Neural crest cell (in vitro differentiated cells): ENCODE data around the gene GALNTL6. TPM values are rescaled to one million over a fixed set of nuclear protein-coding genes. Genes with fewer than 3 reads are reported as not detected.
A peak's percentile ranks its signal among the peaks of the same experiment; 100 is the strongest.
"Not testable (repeated sequence)": the region's sequence is repeated elsewhere in the genome, so short reads cannot be mapped to it uniquely, and the experiment has no call there.

Source experiments
- DNase-seq: peaks from one replicate; pipeline ENCODE4 v3.0.0; 2021; ENCODE audit warnings: low read depth, mixed read lengths, low spot score
- H3K27ac Mint-ChIP-seq: one replicate; pipeline ENCODE4 v1.8.0; 2021; ENCODE audit warnings: mild to moderate bottlenecking, mixed read lengths; ENCODE audit not compliant: unreplicated experiment
- H3K27me3 Mint-ChIP-seq: 2 replicates; pipeline ENCODE4 v1.8.0; 2021; ENCODE audit warnings: low read depth, mild to moderate bottlenecking, mixed read lengths
- H3K36me3 Mint-ChIP-seq: 2 replicates; pipeline ENCODE4 v1.8.0; 2021; ENCODE audit warnings: low read depth, mild to moderate bottlenecking, mixed read lengths
- H3K4me1 Mint-ChIP-seq: 2 replicates; pipeline ENCODE4 v1.8.0; 2021; ENCODE audit warnings: mixed read lengths
- H3K4me3 Mint-ChIP-seq: one replicate; pipeline ENCODE4 v1.8.0; 2021; ENCODE audit warnings: mild to moderate bottlenecking, mixed read lengths
- H3K9me3 Mint-ChIP-seq: 2 replicates; pipeline ENCODE4 v1.8.0; 2021; ENCODE audit warnings: mixed read lengths
- total RNA-seq: library from RNA; stranded (reverse); gene quantifications from 2 replicates; pipeline ENCODE4 v1.2.1, GENCODE V29; 2021
- TF ChIP-seq, protein P1 (sequence below): fragments of 200-600 bp; sonication (generic); conservative IDR thresholded peaks from 2 replicates; pipeline ENCODE4 v1.5.0; 2021; ENCODE audit warnings: antibody characterized with exemption, mild to moderate bottlenecking

Gene GALNTL6
- total RNA-seq, 1 donor from 2014 or later = 0.07 TPM

DNA sequence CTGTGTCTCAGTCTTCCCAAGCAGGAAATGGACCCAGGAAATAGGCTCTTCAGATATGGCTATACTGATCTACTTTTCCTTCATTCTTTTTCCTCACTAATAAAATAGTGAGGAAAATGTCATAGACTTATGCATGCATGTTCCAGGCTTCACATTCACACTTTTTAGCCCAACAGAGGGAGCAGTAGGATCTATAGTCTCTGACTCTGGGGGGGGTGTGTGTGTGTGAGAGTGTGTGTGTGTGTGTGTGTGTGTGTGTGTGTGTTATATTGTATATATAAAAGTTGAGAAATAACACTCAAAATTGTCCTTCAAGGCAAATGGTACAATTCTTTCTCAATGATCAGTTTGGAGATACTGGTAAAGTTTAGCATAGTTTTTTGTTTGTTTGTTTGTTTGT lies 1058.2 kb downstream of the GALNTL6 start:
- peaks cover 20% of the 10 kb centered on the region for H3K4me1 Mint-ChIP-seq
- no peaks in the 10 kb centered on the region for H3K36me3 Mint-ChIP-seq

DNA sequence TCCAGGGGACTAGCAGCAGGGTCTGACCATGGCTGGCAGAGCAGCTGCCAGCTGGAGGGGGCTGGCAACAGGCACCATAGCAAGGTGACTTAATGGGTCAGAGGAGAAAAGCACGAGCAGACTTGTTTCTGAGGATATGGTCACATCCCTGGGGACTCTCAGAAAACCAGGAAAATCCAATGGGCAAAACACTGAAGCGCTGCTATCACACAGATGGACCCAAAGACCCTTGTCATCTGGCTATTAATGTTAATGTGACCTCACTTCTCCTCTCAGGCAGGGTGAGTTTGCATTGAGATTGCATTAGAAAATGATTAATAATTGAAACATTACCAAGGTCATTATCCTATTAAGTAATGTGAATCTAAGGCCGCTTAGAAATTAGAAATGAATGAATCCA lies 1061.7 kb downstream of the GALNTL6 start:
- no peaks in the 10 kb centered on the region for H3K4me1 Mint-ChIP-seq

More for the DNA sequence above, 1058.2 kb downstream of the GALNTL6 start:
- TF ChIP-seq, protein P1, sequence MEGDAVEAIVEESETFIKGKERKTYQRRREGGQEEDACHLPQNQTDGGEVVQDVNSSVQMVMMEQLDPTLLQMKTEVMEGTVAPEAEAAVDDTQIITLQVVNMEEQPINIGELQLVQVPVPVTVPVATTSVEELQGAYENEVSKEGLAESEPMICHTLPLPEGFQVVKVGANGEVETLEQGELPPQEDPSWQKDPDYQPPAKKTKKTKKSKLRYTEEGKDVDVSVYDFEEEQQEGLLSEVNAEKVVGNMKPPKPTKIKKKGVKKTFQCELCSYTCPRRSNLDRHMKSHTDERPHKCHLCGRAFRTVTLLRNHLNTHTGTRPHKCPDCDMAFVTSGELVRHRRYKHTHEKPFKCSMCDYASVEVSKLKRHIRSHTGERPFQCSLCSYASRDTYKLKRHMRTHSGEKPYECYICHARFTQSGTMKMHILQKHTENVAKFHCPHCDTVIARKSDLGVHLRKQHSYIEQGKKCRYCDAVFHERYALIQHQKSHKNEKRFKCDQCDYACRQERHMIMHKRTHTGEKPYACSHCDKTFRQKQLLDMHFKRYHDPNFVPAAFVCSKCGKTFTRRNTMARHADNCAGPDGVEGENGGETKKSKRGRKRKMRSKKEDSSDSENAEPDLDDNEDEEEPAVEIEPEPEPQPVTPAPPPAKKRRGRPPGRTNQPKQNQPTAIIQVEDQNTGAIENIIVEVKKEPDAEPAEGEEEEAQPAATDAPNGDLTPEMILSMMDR = no peak
- Mint-ChIP-seq H3K27ac (no peak overlapping the region), H3K4me3 (no peak overlapping the region), H3K9me3 (no peaks in the 10 kb centered on the region), H3K27me3 (no peaks in the 10 kb centered on the region)
- no peak for DNase-seq

DNA sequence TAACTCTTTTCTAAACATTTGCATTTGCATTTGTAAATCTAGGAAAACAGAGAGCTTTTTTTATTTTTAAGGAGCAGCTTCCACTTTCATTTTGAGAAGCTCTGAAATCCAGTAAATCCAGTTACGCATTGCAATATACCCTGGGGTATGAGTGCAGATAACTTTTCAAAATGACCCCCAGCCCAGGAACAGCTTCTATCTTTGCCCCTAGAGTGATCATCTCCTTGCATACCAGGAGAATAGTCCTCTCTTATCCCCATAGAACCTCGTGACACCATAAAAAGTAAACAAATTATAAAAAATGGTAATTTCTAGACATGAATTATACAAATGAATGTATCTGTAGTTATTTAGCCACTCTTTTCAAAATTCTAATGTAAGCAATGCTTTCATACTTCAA lies 1063.2 kb downstream of the GALNTL6 start:
- Mint-ChIP-seq H3K27ac (no peak overlapping the region), H3K4me3 (no peak overlapping the region), H3K4me1 (no peaks in the 10 kb centered on the region), H3K36me3 (no peaks in the 10 kb centered on the region), H3K27me3 (no peaks in the 10 kb centered on the region), H3K9me3 (peaks cover 2% of the 10 kb centered on the region)
- no peak for DNase-seq
- TF ChIP-seq, protein P1 = no peak

More for the DNA sequence above, 1061.7 kb downstream of the GALNTL6 start:
- Mint-ChIP-seq H3K27ac (no peak overlapping the region), H3K27me3 (no peaks in the 10 kb centered on the region), H3K4me3 (no peak overlapping the region), H3K36me3 (no peaks in the 10 kb centered on the region), H3K9me3 (no peaks in the 10 kb centered on the region)
- TF ChIP-seq, protein P1 = no peak
- no peak for DNase-seq

DNA sequence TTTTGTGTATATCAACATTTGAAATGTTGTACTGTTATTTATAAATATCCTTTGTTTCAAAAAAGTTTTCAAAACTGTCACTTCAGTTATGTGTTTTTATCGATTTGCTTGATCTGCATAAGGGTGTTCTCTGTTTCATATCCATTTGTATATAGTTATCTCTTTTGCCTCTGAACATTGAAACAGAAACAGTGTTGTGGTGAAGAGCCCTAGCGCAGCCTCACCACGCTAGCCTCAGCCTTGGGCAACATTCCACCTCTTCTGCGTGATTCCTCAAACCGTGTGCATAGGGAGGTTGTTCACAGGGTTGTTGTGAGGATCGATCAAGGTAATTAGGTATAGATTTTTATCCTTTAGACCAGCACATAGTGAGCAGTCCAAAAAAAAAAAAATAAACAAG lies 1068.4 kb downstream of the GALNTL6 start:
- peak overlapping the region; percentile 60 for H3K27ac Mint-ChIP-seq
- H3K36me3 Mint-ChIP-seq = peaks cover 2% of the 10 kb centered on the region
- H3K9me3 Mint-ChIP-seq = peaks cover 5% of the 10 kb centered on the region
- H3K27me3 Mint-ChIP-seq = no peaks in the 10 kb centered on the region
- TF ChIP-seq, protein P1 = no peak
- no peak overlapping the region for H3K4me3 Mint-ChIP-seq
- H3K4me1 Mint-ChIP-seq = no peaks in the 10 kb centered on the region
- no peak for DNase-seq

DNA sequence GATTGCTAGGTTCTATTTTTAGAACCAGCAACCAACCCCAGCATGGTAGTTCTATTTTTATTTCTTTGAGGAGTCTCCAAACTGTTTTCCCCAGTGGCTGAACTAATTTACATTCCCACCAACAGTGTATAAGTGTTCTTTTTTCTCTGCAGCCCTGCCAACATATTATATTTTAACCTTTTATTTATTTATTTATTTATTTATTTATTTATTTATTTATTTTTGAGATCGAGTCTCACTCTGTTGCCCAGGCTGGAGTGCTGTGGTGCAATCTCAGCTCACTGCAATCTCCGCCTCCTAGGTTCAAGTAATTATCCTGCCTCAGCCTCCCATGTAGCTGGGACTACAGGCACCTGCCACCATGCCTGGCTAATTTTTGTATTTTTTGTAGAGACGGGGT lies 1074.2 kb downstream of the GALNTL6 start:
- H3K36me3 Mint-ChIP-seq = peaks cover 15% of the 10 kb centered on the region
- not testable (repeated sequence) for DNase-seq, H3K4me3 Mint-ChIP-seq, H3K4me1 Mint-ChIP-seq, H3K27me3 Mint-ChIP-seq, H3K27ac Mint-ChIP-seq
- peaks cover 24% of the 10 kb centered on the region for H3K9me3 Mint-ChIP-seq

DNA sequence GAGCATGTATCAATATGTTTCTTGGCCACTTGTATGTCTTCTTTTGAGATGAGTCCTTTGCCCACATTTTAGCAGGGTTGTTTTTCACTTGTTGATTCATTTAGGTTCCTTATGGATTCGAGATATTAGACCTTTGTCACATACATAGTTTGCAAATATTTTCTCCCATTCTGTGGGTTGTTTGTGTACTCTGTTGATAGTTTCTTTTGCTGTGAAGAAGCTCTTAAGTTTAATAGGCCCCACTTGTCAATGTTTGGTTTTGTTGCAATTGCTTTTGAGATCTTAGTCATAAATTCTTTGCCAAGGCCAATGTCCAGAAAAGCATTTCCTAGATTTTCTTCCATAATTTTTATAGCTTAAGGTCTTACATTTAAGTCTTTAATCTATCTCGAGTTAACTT lies 1074.8 kb downstream of the GALNTL6 start:
- no peak for DNase-seq
- TF ChIP-seq, protein P1 = no peak
- Mint-ChIP-seq H3K27ac (no peak overlapping the region), H3K4me1 (no peaks in the 10 kb centered on the region), H3K4me3 (no peak overlapping the region), H3K27me3 (no peaks in the 10 kb centered on the region), H3K9me3 (peaks cover 24% of the 10 kb centered on the region), H3K36me3 (peaks cover 15% of the 10 kb centered on the region)
